CD4-positive, alpha-beta memory T cell (primary cell): ENCODE measurements around the gene TNS2. TPM values are rescaled to one million over a fixed set of nuclear protein-coding genes. Genes with fewer than 3 reads are reported as not detected.
A peak's percentile ranks its signal among the peaks of the same experiment; 100 is the strongest.
"Not testable (repeated sequence)": the region's sequence is repeated elsewhere in the genome, so short reads cannot be mapped to it uniquely, and the experiment has no call there.

Source experiments
- CTCF ChIA-PET: fragments of 350-600 bp; sonication (Branson Sonifier 250); formaldehyde crosslinking; loops from one replicate; lab custom pipeline; 2021; ENCODE audit warnings: inconsistent platforms; ENCODE audit not compliant: partially characterized antibody; lab: Charles Lee
- POLR2A ChIA-PET: fragments of 350-600 bp; sonication (Branson Sonifier 250); formaldehyde crosslinking; loops from one replicate; lab custom pipeline; 2021; ENCODE audit not compliant: partially characterized antibody; lab: Charles Lee
- DNase-seq, 5 donors: peaks; one replicate each; pipeline versions ENCODE4 v3.0.0 to v3.0.0-alpha.2; 2020 to 2022; ENCODE audit warnings: mixed read lengths in 1 of 5
- H3K27ac ChIP-seq: one replicate; pipeline ENCODE4 v1.7.0; 2013; ENCODE audit warnings: low read depth, low read length
- H3K27me3 ChIP-seq: 2 replicates; pipeline ENCODE4 v1.7.0; 2013; ENCODE audit warnings: mild to moderate bottlenecking, low read length, moderate library complexity; ENCODE audit not compliant: insufficient read depth
- H3K36me3 ChIP-seq: 2 replicates; pipeline ENCODE4 v1.7.0; 2013; ENCODE audit warnings: mild to moderate bottlenecking, low read length, moderate library complexity; ENCODE audit not compliant: insufficient read depth
- H3K4me1 ChIP-seq: 2 replicates; pipeline ENCODE4 v1.7.0; 2013; ENCODE audit warnings: mild to moderate bottlenecking, low read length, moderate library complexity; ENCODE audit not compliant: insufficient read depth
- H3K4me3 ChIP-seq, 2 donors: one replicate each; pipeline ENCODE4 v1.7.0; 2013; ENCODE audit warnings: low read length in 2 of 2, mild to moderate bottlenecking in 1 of 2
- H3K9me3 ChIP-seq, 2 donors: one replicate each; pipeline ENCODE4 v1.7.0; 2013; ENCODE audit warnings: low read length in 2 of 2, control low read depth in 1 of 2; ENCODE audit not compliant: control insufficient read depth in 1 of 2
- H3K27ac Mint-ChIP-seq, 7 donors: one replicate each; pipeline ENCODE4 v1.8.0; 2020 to 2021; ENCODE audit warnings: mixed read lengths in 7 of 7, mild to moderate bottlenecking in 6 of 7, inconsistent platforms in 3 of 7, moderate library complexity in 3 of 7
- H3K27me3 Mint-ChIP-seq, 2 donors: one replicate each; pipeline ENCODE4 v1.8.0; 2020 to 2021; ENCODE audit warnings: mixed read lengths in 2 of 2
- H3K36me3 Mint-ChIP-seq, 2 donors: one replicate each; pipeline ENCODE4 v1.8.0; 2020 to 2021; ENCODE audit warnings: mixed read lengths in 2 of 2, inconsistent platforms in 1 of 2, mild to moderate bottlenecking in 1 of 2
- H3K4me1 Mint-ChIP-seq, 4 donors: one replicate each; pipeline ENCODE4 v1.8.0; 2020 to 2021; ENCODE audit warnings: mixed read lengths in 4 of 4, mild to moderate bottlenecking in 1 of 4
- H3K4me3 Mint-ChIP-seq, 8 donors: one replicate each; pipeline ENCODE4 v1.8.0; 2020 to 2021; ENCODE audit warnings: mixed read lengths in 8 of 8, mild to moderate bottlenecking in 7 of 8, moderate library complexity in 6 of 8, inconsistent platforms in 3 of 8
- H3K9me3 Mint-ChIP-seq, 8 donors: one replicate each; pipeline ENCODE4 v1.8.0; 2020 to 2021; ENCODE audit warnings: mixed read lengths in 8 of 8, mild to moderate bottlenecking in 5 of 8, inconsistent platforms in 3 of 8, moderate library complexity in 1 of 8
- intact Hi-C: fragments of 100-400 bp; cut with micrococcal nuclease; formaldehyde crosslinking; loops from one replicate; pipeline ENCODE4 v1.15.1; 2023
- polyA plus RNA-seq, 2 donors: library from polyadenylated mRNA; unstranded; fragments of 300-500 nt; fragmentation: Illumina TruSeq; gene quantifications; one replicate each; pipeline ENCODE4 v1.2.3, GENCODE V29; 2021
- total RNA-seq, 2 experiments: library from RNA; stranded (reverse); gene quantifications; one replicate each; pipeline ENCODE4 v1.2.3, GENCODE V29; 2021

Gene TNS2
- total and polyA plus RNA-seq, 4 experiments from 2014 or later: 0.27 to 7.2 (median 3.4) TPM

GRCh38 chr12:53094796-53095595 lies 45.1 kb downstream of the TNS2 start:
- not testable (repeated sequence) for H3K36me3 ChIP-seq, DNase-seq, H3K9me3 Mint-ChIP-seq, H3K27me3 ChIP-seq, H3K9me3 ChIP-seq, H3K36me3 Mint-ChIP-seq, H3K27ac ChIP-seq, H3K27me3 Mint-ChIP-seq, H3K4me3 ChIP-seq
- Mint-ChIP-seq H3K4me1 (peaks cover 17 to 32% (median 21%) of the 10 kb centered on the region in 4 donors), H3K4me3 (peak overlapping the region in 2 of 8 donors; percentile 66 to 71), H3K27ac (peak overlapping the region in 1 of 7 donors; percentile 18)
- intact Hi-C loops: loop anchor here (5.0 kb wide), 1 partner anchor 43 kb away; the partner anchor contains the start of gene TNS2
- ChIA-PET POLR2A (interaction anchor here (2.0 kb wide), 1 partner anchor 15 kb away, joined by 8 read pairs; the partner anchor contains the start of gene SPRYD3), CTCF (interaction anchor here (14.7 kb wide), 1 partner anchor 21 kb away, joined by 511 read pairs; the partner anchor contains the start of gene SPRYD3)
- H3K4me1 ChIP-seq: peaks cover 29% of the 10 kb centered on the region

- H3K36me3 ChIP-seq, H3K27me3 Mint-ChIP-seq, H3K27ac ChIP-seq, DNase-seq, H3K4me3 ChIP-seq, H3K36me3 Mint-ChIP-seq, H3K9me3 ChIP-seq, POLR2A ChIA-PET, H3K9me3 Mint-ChIP-seq, H3K27me3 ChIP-seq: not testable (repeated sequence)
- H3K4me3 Mint-ChIP-seq: peak overlapping the region in 2 of 8 donors; percentile 66 to 71
- peaks cover 29% of the 10 kb centered on the region for H3K4me1 ChIP-seq
- H3K4me1 Mint-ChIP-seq: peaks cover 20 to 32% (median 23%) of the 10 kb centered on the region in 4 donors
- peak overlapping the region in 1 of 7 donors; percentile 18 for H3K27ac Mint-ChIP-seq
- CTCF ChIA-PET: interaction anchor here (14.7 kb wide), 1 partner anchor 21 kb away, joined by 511 read pairs; the partner anchor contains the start of gene SPRYD3
- intact Hi-C loops: loop anchor here (5.0 kb wide), 1 partner anchor 43 kb away; the partner anchor contains the start of gene TNS2
Observed at GRCh38 chr12:53095596-53095895, 45.7 kb downstream of the TNS2 start.

DNA sequence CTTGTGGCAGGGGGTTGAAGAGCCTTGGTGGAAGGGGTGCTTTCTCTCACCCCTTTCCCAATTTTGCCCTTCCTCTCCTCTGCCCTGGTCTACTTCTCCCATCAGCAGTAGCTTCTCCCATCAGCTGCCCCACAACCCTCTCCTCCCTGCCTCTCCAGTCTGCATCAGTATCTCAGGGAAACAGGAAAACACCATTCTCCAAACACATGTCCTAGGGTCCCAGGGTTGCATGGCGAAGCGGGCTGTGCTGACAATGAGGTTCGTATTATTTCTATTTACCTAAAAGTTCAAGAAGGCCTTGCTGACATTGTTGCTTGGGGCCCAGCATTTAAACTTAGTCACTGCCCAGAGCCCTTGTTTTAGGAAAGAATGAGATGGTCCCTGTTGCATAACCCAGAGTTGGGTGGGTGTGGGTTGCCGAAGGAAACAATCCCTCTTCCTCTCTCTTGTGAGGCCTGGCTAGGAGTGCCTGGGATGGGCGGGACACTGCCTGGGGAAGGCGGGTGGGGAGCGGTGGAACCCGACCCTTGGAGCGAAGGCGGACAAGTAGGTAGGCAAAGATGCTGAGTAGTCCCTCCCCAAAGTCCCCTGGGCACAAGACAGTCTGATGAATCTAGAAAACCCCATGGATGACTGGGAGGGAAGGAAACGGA lies 46.4 kb downstream of the TNS2 start:
- Histone ChIP-seq H3K9me3 (no peaks in the 10 kb centered on the region), H3K36me3 (no peaks in the 10 kb centered on the region), H3K4me3 (no peak overlapping the region), H3K4me1 (peaks cover 29% of the 10 kb centered on the region), H3K27ac (no peak overlapping the region), H3K27me3 (no peaks in the 10 kb centered on the region)
- no peak for DNase-seq
- POLR2A ChIA-PET: interaction anchor here (4.1 kb wide), 1 partner anchor 17 kb away, joined by 33 read pairs; the partner anchor contains the start of gene SPRYD3
- intact Hi-C loops: loop anchor here (5.0 kb wide), 1 partner anchor 44 kb away; the partner anchor contains the start of gene TNS2
- CTCF ChIA-PET: interaction anchor here (3.4 to 14.7 kb wide), 2 partner anchors 22 to 58 kb away, joined by 15 to 511 read pairs; partner anchors contain the start of gene SPRYD3
- H3K9me3 Mint-ChIP-seq: no peaks in the 10 kb centered on the region
- H3K4me1 Mint-ChIP-seq: peaks cover 20 to 33% (median 26%) of the 10 kb centered on the region in 4 donors
- H3K27me3 Mint-ChIP-seq: no peaks in the 10 kb centered on the region
- H3K36me3 Mint-ChIP-seq: no peaks in the 10 kb centered on the region
- peak overlapping the region in 3 of 8 donors; percentile 4 to 57 (median 44) for H3K4me3 Mint-ChIP-seq
- H3K27ac Mint-ChIP-seq: peak overlapping the region in 1 of 7 donors; percentile 75

GRCh38 chr12:53096759-53097158 lies 46.9 kb downstream of the TNS2 start:
- Mint-ChIP-seq H3K27ac (peak overlapping the region in 4 of 7 donors; percentile 30 to 79 (median 72)), H3K36me3 (no peaks in the 10 kb centered on the region), H3K9me3 (no peaks in the 10 kb centered on the region), H3K27me3 (no peaks in the 10 kb centered on the region), H3K4me1 (peaks cover 20 to 36% (median 27%) of the 10 kb centered on the region in 4 donors), H3K4me3 (peak overlapping the region; percentile 72 to 91 (median 80))
- H3K27ac ChIP-seq: no peak overlapping the region
- no peaks in the 10 kb centered on the region for H3K9me3 ChIP-seq
- H3K4me1 ChIP-seq: peaks cover 29% of the 10 kb centered on the region
- no peaks in the 10 kb centered on the region for H3K27me3 ChIP-seq
- ChIA-PET POLR2A (interaction anchor here (1.6 to 4.1 kb wide), 3 partner anchors 17 to 36 kb away, joined by 5 to 33 read pairs (median 26); partner anchors contain the start of gene SPRYD3), CTCF (interaction anchor here (3.4 to 14.7 kb wide), 2 partner anchors 23 to 58 kb away, joined by 15 to 511 read pairs; partner anchors contain the start of gene SPRYD3)
- no peaks in the 10 kb centered on the region for H3K36me3 ChIP-seq
- intact Hi-C loops: loop anchor here (5.0 kb wide), 1 partner anchor 44 kb away; the partner anchor contains the start of gene TNS2
- no peak for DNase-seq
- no peak overlapping the region for H3K4me3 ChIP-seq

DNA sequence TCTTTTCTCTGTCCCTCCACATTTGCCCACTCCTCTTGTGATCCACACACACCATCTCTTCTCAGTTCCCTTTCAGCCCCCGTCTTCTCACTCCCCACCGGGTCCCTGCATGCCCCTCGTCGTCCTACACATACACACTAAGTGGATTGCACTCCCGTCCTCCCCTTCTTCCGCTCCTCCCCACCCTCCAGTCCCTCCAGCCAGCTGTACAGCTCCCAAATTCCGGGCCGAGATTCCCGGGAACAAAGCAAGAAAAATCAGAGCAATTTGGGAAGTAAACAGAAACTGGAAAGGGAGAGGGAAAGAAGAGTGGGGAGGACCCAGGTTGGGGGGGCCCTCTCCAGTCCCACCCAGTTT lies 47.3 kb downstream of the TNS2 start:
- intact Hi-C loops: loop anchor here (5.0 kb wide), 1 partner anchor 45 kb away; the partner anchor contains the start of gene TNS2
- POLR2A ChIA-PET: interaction anchor here (1.0 to 4.1 kb wide), 8 partner anchors 11 to 43 kb away, joined by 3 to 33 read pairs (median 6); partner anchors contain the start of gene SPRYD3
- peak overlapping the region; percentile 16 for H3K27ac ChIP-seq

GRCh38 chr12:53097564-53098353 lies 47.9 kb downstream of the TNS2 start, which contains the start of gene IGFBP6:
TSS of gene IGFBP6 (plus strand) at chr12:53097667. CDS start at chr12:53097718, 51 bp downstream.
- peak within 1 kb of the TSS; percentile 82 to 93 (median 86) for H3K4me3 Mint-ChIP-seq
- Histone ChIP-seq H3K4me1 (peaks cover 38% of the 10 kb centered on the region), H3K36me3 (no peaks in the 10 kb centered on the region), H3K27me3 (no peaks in the 10 kb centered on the region), H3K4me3 (peak within 1 kb of the TSS; percentile 36 to 46), H3K9me3 (no peaks in the 10 kb centered on the region), H3K27ac (peak within 1 kb of the TSS; percentile 16)
- peak within 1 kb of the TSS; percentile 61 to 93 (median 85) for H3K27ac Mint-ChIP-seq
- H3K4me1 Mint-ChIP-seq: peaks cover 24 to 44% (median 34%) of the 10 kb centered on the region in 4 donors
- no peaks in the 10 kb centered on the region for H3K27me3 Mint-ChIP-seq
- DNase-seq: peak; percentile 51 to 65 (median 54)
- ChIA-PET POLR2A (interaction anchor here (1.0 to 4.1 kb wide), 12 partner anchors 12 to 202 kb away, joined by 3 to 33 read pairs (median 6); partner anchors contain the start of genes CSAD, MYG1, SPRYD3 and ZNF740), CTCF (interaction anchor here (0.8 to 14.7 kb wide), 5 partner anchors 14 to 235 kb away, joined by 3 to 511 read pairs (median 3); partner anchors contain the start of gene SPRYD3)
- no peaks in the 10 kb centered on the region for H3K9me3 Mint-ChIP-seq
- peaks cover 0 to under 1% of the 10 kb centered on the region in 2 donors for H3K36me3 Mint-ChIP-seq
- intact Hi-C loops: loop anchor here (5.0 kb wide), 1 partner anchor 45 kb away; the partner anchor contains the start of gene TNS2

More for the DNA sequence above, 47.3 kb downstream of the TNS2 start:
- Histone ChIP-seq H3K4me1 (peaks cover 32% of the 10 kb centered on the region), H3K36me3 (no peaks in the 10 kb centered on the region), H3K4me3 (peak overlapping the region in 1 of 2 donors; percentile 46), H3K27me3 (no peaks in the 10 kb centered on the region), H3K9me3 (no peaks in the 10 kb centered on the region)
- H3K27ac Mint-ChIP-seq: peak overlapping the region in 5 of 7 donors; percentile 18 to 79 (median 70)
- peaks cover 20 to 39% (median 29%) of the 10 kb centered on the region in 4 donors for H3K4me1 Mint-ChIP-seq
- CTCF ChIA-PET: interaction anchor here (1.2 to 14.7 kb wide), 3 partner anchors 23 to 235 kb away, joined by 3 to 511 read pairs (median 15); partner anchors contain the start of gene SPRYD3
- H3K36me3 Mint-ChIP-seq: no peaks in the 10 kb centered on the region
- no peaks in the 10 kb centered on the region for H3K9me3 Mint-ChIP-seq
- peak overlapping the region; percentile 72 to 91 (median 80) for H3K4me3 Mint-ChIP-seq
- H3K27me3 Mint-ChIP-seq: no peaks in the 10 kb centered on the region
- DNase-seq: no peak
